GM12874 (cell line): ENCODE data around the gene CHML.
A peak's percentile ranks its signal among the peaks of the same experiment; 100 is the strongest.

ENCODE experiments used
- CTCF ChIP-seq: IDR thresholded peaks from 2 replicates; pipeline ENCODE4 v1.5.1; 2011; ENCODE audit warnings: low read depth, mild to moderate bottlenecking, control low read depth, low read length, moderate library complexity; ENCODE audit not compliant: insufficient read depth

Gene CHML

GRCh38 chr1:241612533-241613477, 27.4 kb downstream of the CHML start:
- TF ChIP-seq CTCF, result no peak

GRCh38 chr1:241611736-241612135, 28.4 kb downstream of the CHML start:
- TF ChIP-seq CTCF, result no peak

- peak; percentile 46 for TF ChIP-seq CTCF
Measured at GRCh38 chr1:241611063-241611462, 29.1 kb downstream of the CHML start.

GRCh38 chr1:241610056-241610815, 29.9 kb downstream of the CHML start:
- TF ChIP-seq CTCF, result no peak

- TF ChIP-seq CTCF, result no peak
Measured at GRCh38 chr1:241608379-241609033, 31.7 kb downstream of the CHML start.

- TF ChIP-seq CTCF, result no peak
Measured at GRCh38 chr1:241607497-241607896, 32.7 kb downstream of the CHML start.

GRCh38 chr1:241606544-241606943, 33.6 kb downstream of the CHML start:
- TF ChIP-seq CTCF, result no peak
